Inflammatory macrophage treated with lipopolysaccharide for 4 hours (primary cell): ENCODE results near the gene WDR37.
"Not testable (repeated sequence)": the region's sequence is repeated elsewhere in the genome, so short reads cannot be mapped to it uniquely, and the experiment has no call there.

Source experiments
- DNase-seq: peaks from one replicate; pipeline ENCODE4 v3.0.0-alpha.2; 2020

Gene WDR37

DNA sequence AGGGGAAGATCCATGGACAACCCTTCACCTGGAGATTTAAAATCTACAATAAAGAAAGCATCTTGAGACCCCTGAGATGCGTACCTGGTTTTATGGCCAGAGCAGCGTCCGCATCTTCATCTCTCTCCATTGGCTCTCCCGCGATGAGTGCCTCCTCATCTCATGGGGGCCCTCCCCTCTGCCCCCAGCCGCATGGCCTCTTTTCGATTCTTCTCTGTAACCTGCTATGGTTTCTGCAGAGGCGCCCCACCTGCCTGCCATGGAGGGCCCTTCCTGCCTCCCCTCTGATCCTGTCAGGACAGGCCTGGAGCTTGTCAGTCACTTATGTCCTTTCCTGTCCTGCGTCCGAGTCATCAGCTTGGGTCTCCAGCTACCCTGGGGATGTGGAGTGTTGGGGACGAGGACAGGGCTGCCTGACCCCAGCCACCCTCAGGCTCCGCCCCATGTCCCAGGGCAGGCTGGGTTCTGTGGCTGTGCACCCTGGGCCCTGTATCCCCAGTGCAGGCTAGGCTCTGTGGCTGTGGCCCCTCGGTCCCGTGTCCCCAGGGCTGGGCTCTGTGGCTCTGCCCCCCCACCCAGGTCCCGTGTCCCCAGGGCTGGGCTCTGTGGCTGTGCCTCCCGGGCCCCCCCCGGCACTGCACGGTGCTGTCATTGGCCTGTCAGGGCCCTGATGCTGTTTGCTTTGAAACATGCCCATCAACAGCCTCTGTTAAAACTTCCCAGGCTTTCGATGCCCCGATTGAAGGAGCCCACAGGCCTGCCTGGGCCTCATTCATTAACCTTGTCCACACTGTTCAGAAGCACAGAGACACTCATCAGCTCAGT, 99.8 kb downstream of the WDR37 start:
- DNase-seq = no peak

DNA sequence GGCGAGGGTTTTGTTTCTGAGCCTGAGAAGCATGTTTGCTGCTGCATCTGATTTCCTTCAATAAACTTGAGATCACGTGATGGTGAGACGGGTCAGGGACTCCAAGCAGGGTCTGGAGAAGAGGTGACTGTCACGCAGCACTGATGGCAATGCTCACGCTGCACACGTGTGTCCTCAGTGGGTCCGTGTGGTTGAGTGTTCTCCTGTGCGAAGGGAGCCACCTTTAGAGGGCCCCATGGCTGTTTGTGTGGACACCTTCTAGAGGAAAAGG, 100.4 kb downstream of the WDR37 start:
- no peak for DNase-seq

DNA sequence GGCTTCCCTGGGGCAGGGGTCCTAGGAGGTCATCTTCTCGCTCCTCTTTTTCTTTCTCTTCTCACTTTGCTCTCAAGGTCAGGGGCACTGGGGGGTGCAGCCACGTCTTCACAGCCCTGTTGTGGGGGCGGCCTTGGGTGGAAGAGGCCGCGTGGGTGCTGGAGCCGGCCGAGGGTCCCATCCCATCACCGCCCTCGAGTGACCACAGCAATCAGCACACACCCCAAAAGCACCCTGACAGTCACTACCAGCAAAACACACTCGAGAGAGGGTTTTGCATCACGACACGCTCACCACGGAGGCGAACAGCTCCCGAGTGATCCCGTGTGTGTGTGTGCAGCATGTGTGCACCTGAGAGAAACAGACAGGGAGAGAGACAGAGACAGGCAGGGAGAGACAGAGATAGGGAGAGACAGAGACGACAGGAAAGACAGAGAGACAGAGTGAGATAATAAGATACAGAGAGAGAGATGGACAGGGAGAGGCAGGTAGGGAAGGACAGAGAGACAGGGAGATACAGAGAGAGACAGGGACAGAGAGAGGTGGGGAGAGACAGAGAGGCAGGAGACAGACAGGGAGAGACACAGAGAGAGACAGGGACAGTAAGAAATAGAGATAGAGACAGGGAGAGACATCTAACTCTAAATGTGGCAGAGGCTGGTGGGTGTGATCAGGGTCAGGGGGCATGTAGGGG, 100.9 kb downstream of the WDR37 start:
- DNase-seq = no peak

DNA sequence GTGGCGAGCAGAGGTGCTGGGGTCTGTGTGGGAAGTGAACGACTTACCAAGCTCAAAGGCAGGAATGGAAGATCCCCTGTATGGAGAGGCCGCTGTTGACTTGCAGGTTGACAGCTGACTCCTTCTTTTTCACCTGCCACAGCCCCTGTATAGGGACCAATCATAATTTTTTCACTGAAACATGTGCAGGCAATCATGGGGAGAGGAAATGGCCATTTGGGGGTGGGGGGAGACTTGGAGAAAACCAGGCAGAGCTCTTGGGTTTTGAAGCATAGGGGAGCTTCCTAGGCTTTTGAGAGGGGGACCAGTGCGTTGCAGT, 101.4 kb downstream of the WDR37 start:
- DNase-seq = no peak

DNA sequence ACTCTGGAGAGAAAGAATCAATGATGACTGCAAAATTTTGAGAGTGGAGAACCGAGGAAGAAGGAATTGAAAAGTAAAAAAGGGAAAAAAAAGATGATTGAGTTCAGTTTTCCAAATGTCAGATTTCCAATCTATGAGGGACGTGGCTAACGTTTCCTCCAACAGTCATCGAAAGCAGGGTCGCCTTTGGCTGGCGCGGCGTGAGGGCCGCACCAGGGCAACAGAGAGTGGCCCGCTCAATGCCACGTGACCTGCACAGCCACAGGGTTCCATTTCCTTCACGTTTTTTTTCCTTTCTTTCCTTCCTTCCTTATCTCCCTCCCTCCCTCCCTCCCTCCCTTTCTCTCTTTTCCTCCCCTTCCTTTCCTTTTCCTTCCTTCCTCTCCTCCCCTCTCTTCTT, 101.9 kb downstream of the WDR37 start:
- DNase-seq = no peak

DNA sequence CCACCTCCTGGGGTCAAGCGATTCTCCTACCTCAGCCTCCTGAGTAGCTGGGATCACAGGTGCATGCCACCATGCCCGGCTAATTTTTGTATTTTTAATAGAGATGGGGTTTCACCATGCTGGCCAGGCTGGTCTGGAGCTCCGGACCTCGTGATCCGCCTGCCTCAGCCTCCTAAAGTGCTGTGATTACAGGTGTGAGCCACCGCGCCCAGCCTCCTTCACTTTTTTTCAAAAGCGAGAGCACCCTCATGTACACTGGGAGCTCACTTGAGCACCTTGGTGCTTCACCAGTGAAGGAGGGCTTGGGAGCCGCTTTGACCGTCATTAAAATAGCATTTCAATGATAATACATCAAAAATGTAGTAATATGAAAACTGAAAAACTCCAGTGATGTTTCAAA, 102.4 kb downstream of the WDR37 start:
- not testable (repeated sequence) for DNase-seq

DNA sequence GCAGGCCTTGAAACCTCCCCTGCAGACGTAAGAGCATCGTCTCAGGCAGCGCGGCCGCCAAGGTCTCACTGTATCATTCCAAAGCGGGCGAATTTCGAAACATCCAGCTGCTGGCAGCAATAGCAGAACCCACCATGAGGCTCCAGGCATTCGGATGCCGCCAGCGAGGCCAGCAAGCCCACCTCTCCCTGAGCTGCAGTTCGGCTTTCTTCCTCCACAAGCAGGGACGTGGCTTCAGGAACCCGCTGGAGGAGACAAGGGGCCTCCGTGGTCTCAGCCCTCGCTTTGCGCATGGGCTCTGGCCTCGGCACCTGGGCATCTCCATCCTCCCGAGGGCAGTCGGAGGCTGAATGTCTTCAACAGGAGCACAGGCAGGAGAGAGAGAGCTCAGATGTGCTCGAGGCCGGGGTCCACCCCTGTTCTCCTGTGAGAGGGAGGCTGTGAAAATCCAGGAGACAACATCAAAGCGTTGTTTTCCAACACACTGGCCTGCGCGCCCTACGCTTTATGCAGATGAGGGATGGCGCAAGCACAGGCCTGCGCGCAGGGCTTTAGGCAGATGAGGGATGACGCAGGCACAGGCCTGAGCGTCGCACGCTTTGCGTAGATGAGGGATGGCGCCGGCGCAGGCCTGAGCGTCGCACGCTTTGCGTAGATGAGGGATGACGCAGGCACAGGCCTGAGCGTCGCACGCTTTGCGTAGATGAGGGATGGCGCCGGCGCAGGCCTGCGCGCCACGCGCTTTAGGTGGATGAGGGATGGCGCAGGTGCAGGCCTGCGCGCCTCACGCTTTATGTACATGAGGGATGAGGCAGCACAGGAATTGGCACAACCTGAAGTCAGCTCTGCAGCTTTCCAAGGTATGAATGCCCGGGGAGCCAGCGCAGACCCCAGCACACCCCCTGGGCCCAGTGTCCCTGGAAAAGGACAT, 103.2 kb downstream of the WDR37 start:
- peak; percentile 74 for DNase-seq

DNA sequence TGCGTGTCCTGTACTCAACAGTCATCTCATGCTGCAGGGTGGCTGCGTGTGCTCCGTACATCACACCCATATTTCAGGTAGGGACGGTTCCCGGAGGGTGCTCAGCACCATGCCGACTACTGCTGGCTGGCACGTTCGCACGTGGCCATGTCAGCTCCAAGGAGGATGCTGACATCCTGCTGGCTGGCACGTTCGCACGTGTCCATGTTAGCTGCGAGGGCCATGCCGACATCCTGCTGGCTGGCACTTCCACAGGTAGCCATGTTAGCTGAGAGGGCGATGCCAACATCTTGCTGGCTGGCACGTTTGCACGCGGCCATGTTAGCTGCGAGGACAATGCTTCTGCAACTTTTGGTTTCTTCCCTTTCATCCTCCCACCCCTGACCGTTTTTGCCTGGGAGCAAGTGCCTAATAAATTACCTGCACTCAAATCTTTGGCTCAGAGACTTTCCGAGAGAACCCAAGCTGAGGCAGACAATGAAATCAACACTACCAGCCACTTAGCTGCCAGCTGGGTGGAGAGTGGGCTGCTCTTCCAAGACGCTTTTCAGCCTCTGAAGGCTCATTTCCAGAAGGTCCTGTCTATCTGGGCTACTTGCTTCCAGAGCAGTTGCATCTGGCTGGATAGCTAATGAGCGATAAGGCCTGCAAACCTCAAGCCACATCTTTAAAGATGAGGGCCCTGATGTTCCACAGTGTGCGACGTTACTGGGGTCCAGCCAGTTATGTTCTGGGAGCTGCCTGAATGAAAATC, 104.6 kb downstream of the WDR37 start:
- DNase-seq = no peak

DNA sequence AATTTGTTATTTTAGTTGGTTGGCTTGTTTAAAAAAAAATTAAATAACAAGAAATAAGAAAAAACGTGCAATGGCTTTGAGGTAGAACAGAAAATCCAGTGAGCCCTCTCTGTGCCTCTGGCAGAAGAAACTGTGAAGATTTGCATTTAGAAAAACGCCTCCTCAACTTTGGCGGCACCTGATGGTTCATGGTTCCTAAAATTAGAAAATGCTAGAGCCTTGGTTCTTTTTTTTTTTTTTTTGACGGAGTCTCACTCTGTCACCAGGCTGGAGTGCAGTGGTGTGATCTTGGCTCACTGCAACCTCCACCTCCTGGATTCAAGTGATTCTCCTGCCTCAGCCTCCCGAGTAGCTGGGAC, 105.1 kb downstream of the WDR37 start:
- DNase-seq = not testable (repeated sequence)

DNA sequence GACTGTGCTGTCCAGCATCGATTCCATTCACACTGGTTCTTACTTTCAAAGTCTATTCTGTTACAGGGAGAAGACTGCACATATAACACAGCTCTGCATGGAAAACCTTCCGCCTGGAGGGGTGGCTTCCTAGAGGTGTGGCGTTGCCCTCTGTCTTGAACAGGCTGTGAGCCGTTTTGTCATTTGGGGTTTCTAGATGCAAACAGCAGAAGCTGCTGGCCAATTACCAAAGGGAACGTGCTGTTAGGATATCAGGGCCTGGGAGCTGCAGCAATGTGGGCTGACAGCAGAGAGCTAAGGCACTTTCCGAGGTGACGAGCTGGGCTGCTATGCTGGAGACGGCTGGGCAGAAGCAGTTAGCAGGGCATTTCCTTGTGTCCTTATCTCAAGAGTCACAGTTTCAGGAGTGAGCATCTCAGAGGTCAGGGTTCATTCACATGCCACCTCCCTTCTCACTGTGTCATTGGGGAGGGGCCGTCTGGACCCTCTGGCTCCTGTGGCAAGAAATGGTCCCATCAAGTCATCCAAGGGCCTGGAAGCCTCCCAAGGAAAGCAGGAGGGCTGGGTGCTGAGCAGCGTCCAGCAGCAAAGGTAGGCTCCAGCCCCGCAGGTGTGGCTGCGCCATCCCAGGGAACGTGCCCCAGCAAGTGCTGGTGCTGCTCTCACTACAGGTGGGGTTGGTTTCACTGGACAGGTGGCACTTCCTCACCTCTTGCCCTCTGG, 106.5 kb downstream of the WDR37 start:
- no peak for DNase-seq

DNA sequence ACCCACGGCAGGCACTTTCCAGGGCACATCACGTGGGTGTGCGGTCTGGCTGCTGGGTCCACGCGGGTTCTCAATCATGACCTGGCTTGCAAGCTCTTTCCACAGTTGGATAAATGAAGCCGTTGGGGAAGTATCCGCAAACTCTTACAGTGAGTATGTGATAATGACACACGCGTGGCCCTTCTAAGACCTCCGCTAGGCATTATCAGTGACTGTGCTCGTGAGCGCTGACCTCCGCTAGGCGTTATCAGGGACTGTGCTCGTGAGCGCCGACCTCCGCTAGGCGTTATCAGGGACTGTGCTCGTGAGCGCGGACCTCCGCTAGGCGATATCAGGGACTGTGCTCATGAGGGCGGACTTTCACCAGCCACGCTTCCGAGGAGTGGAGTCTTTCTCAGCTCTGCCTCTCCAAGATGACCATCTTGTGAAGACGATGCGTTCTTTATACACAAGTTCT, 107.0 kb downstream of the WDR37 start:
- no peak for DNase-seq

DNA sequence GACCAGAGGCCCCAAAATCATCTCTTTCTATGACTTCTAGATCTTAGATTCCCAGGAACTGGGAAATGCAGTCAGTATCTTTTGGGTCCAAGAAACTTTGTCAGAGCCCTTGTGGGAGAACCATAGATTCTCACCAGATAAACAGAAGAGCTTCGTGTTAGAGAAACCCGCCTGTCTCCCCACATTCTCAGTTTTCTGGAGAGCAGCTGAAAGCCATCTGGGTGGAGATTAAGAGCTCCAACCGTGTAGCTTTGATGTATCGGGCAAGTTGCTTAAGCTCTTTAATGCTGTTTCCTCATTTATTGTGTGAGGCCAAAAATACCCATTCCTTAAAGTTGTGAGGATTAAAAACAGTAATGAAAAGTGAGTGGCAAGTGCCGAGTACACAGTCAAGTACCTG, 107.6 kb downstream of the WDR37 start:
- DNase-seq = no peak

DNA sequence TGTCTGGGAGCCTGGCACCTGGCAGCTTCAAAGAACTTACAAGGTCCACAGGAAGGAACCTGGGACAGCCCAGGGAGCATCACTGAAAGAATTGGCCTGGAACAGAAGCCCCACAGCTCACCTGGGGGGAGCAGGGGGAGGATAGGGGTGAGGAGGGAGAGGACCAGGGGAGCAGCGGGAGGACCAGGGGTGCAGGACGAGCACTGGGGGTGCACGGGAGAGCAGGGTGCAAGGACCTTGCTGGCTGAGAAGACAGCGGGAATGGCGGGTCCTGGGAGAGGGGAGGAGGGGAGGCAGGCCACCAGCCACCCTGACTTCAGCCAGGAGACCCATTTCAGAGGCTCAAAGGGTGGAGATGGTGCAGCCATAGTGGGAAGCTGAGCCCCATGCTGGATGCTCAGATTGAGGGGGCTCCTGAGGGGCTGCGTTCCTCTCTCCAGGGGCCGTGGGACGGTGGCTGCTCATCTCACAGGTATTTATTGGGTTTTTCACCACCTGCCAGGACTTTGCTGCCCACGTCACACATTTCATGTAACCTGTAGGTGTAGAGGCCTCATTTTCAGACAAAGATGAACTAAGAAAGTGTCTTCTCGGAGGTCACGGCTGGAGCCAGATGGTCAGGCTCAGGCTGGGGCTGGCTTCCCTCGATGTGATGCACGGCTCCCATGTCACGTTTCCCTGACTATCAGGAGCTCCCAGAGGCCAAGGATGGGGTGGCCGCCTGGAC, 110.1 kb downstream of the WDR37 start:
- no peak for DNase-seq

DNA sequence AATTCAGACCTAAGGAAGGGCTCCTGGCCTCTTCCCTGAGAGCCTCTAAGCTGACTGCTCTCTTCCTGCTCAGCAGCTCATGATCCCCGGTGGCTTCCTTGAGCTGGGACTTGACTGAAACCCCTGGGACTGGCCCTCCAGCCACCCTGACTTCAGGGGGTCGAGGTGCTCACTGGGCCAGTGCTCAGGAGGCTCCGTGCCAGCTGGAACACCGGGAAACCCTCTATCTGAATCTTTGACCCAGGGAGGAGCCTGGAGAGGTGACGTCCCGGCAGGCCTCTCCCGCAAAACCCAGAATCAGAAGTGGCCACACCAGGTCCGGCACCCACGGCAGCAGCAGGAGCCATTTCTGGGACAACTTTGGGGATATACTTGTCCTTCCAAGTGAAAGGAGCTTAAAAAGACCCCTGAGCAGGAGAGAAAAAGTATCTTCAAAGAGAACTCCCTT, 110.7 kb downstream of the WDR37 start:
- DNase-seq = no peak

DNA sequence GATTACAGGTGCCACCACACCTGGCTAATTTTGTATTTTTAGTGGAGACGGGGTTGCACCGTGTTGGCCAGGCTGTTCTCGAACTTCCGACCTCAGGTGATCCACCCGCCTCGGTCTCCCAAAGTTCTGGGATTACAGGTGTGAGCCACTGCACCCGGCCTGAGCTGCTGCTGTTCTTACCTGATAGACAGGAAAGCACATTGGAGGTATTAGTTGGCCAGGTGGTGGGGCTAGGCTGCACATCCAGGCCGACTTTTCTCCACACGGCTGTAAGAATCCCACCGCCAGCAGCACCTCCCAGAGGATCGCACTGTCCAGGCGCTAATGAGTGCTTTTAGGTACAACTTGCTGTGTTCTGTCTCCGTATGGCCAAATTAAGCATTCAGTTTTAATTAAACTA, 112.6 kb downstream of the WDR37 start:
- no peak for DNase-seq

DNA sequence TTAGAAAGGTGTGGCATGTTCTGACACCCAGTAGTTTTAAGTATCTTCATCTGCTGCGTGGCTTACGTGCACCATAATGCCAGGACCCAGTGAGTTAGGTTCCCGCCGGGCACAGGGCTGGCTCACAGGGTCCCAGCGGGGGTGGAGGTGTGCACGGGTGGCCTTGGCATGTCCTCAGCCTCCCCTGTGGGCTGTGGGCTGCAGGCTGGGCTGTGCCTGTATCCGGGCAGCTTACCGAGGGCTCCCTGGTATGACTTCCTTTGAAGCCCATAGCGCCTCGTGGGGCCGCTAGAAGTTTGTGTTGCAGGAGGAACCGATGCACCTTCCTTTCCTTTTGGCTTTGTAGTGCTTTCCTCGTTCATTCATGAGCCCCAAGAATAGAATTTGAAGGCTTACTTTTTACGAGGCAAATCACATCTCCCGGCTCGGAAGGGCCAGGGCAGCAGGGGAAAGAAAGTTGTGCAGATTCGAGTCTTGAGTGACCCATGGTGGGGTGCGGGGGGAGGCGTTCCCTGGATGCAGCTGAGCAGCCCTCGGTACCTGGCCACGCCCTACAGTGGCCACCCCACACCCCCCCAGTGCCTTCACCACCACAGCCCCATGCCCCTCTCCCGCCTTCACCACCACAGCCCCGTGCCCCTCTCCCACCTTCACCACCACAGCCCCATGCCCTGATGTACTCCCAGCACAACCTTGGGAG, 113.2 kb downstream of the WDR37 start:
- DNase-seq = no peak

DNA sequence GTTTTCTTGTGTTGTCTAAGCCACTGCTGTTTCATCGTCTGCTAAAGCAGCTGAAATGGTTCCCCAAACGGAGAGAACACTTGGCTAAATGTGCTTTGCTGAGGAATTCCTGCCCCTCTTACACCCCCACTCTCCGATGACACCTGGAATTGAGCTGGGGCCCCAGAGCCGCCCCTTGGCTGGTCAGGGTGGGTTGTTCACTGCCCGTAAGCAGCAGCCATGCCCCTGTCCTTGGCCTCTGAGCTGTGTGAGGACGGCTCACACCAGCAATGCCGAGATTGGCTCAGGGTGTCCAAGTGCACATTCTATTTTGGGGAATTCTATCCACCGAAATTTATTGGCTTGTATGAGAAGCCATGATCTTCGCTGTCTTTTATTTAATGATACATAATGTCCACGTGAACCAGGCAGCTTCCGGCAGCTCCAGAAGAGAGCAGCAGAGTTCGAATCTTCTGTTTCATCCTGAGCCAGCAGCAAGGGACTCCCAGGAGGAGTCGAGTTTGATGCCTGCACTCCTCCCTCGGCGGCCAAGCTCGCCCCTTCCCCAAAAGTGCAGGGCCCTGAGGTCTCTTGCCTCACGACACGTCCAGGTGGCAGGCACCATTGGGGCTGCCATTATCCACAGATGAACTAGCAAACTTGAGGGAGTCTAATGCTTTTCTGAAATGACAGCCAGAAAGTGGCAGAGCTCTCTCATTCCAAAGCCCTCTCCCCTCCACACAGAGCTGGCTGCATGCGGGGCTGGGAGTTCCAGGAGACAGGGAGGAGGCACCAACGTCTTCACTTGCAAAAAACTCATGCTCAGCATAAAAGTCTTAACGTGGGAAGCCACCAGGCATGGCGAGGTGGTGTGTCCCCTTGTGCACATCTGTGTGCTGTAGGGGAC, 114.0 kb downstream of the WDR37 start:
- no peak for DNase-seq

DNA sequence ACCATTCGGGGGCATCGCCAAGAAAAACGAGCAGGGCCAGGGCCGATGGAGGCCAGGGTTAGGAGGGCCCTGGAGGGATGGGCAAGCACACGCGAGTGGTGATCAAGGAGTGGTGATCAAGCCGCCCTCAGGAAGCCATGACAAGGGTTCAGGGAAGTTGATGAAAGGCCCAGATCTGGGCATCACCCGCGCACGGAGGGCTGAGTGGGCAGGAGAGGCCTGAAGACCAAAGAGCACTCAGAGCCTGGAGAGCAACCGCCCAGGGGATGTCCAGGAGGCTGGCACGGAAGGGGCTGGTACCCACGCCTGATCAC, 114.6 kb downstream of the WDR37 start:
- no peak for DNase-seq

DNA sequence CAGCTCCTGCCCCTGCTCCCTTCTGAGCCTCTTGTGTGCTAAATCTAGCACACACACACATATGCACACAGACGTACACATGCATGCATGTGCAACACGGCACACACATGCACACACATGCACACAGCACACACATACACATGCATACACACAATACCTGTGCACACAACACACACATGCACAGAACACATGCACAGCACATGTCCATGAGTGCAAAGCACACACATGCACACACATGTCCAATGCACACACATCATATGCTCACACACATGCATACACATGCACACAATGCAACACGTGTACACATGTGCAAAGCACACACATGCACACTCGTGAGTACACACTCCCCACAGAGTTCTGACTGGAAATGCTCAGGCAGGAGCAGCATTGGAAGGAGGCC, 115.0 kb downstream of the WDR37 start:
- no peak for DNase-seq

DNA sequence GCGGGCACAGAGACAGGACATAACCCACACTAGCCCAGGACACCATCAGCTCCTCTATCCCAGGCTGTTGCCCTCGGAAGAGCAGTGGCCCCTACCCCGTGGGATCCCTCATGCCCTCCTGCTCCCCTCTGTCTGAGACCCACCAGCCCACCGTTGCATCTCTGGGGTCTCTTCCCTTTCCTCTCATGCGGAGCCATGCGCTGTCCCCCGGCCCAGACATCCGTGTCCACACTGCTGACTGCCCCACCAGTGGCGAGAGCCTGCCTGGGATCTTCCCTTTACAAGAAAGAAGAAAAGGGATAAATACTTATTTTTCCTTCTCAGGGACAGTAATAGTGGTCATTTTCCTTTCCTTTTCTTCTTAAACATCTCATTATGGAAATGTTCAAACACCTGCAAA, 115.4 kb downstream of the WDR37 start:
- DNase-seq = no peak
